Lung (tissue), 12 donors: ENCODE measurements around the gene FAM161B. TPM values are rescaled to one million over a fixed set of nuclear protein-coding genes. Genes with fewer than 3 reads are reported as not detected.
A peak's percentile ranks its signal among the peaks of the same experiment; 100 is the strongest.
"Not testable (repeated sequence)": the region's sequence is repeated elsewhere in the genome, so short reads cannot be mapped to it uniquely, and the experiment has no call there.

Source experiments
- ATAC-seq: fragments of 200-7000 bp; cut with Tn5 transposase; one replicate; pipeline ENCODE4 v1.9.1; 2020; ENCODE audit warnings: moderate number of reproducible peaks; ENCODE audit not compliant: insufficient read depth, low FRiP score
- DNase-seq, 3 donors: peaks; one replicate each; pipeline ENCODE4 v3.0.0-alpha.2; 2013 to 2017
- H3K27ac ChIP-seq, 2 donors: one replicate each; pipeline ENCODE4 v1.5.1; 2013; ENCODE audit warnings: mild to moderate bottlenecking in 2 of 2, moderate library complexity in 2 of 2, control low read depth in 1 of 2, inconsistent platforms in 1 of 2, low read depth in 1 of 2, low read length in 1 of 2
- H3K27me3 ChIP-seq, 3 donors: one replicate each; pipeline ENCODE4 v1.5.1; 2013; ENCODE audit warnings: low read length in 2 of 3; ENCODE audit not compliant: control insufficient read depth in 3 of 3, insufficient read depth in 3 of 3
- H3K36me3 ChIP-seq, 4 donors: one replicate each; pipeline ENCODE4 v1.5.1; 2013; ENCODE audit warnings: low read length in 4 of 4, mild to moderate bottlenecking in 1 of 4, moderate library complexity in 1 of 4; ENCODE audit not compliant: control insufficient read depth in 4 of 4, insufficient read depth in 4 of 4
- H3K4me1 ChIP-seq, 5 donors: one replicate each; pipeline ENCODE4 v1.5.1; 2013; ENCODE audit warnings: low read length in 5 of 5, mild to moderate bottlenecking in 2 of 5, moderate library complexity in 1 of 5; ENCODE audit not compliant: control insufficient read depth in 5 of 5, insufficient read depth in 5 of 5
- H3K4me3 ChIP-seq: one replicate; pipeline ENCODE4 v1.5.1; 2013; ENCODE audit warnings: mild to moderate bottlenecking, control low read depth, moderate library complexity
- H3K9ac ChIP-seq, 2 donors: one replicate each; pipeline ENCODE4 v1.5.1; 2013; ENCODE audit warnings: low read length in 2 of 2, control low read depth in 1 of 2; ENCODE audit not compliant: insufficient read depth in 1 of 2
- H3K9me3 ChIP-seq, 4 donors: one replicate each; pipeline ENCODE4 v1.5.1; 2013; ENCODE audit warnings: low read length in 3 of 4, mild to moderate bottlenecking in 1 of 4, moderate library complexity in 1 of 4; ENCODE audit not compliant: control insufficient read depth in 4 of 4, insufficient read depth in 3 of 4
- WGBS, 2 donors: extraction: QIAGEN DNeasy Blood & Tissue Kit; methylation state at CpG; one replicate each; pipeline ENCODE4 v1.1.7; 2013; 5-methylcytosine and 5-hydroxymethylcytosine counted together
- polyA plus RNA-seq, 2 donors: library from polyadenylated mRNA; stranded (reverse); fragments of 200-250 nt; gene quantifications; one replicate each; pipeline ENCODE4 v1.2.1, GENCODE V29; 2013
- total RNA-seq, 2 donors: library from RNA; depleted of rRNA in 1 of 2; stranded (reverse); fragments of >200 nt in 1 of 2; gene quantifications; one replicate each; pipeline ENCODE4 v1.2.1, GENCODE V29; 2014 to 2021
- TF ChIP-seq, protein P1 (sequence below): IDR thresholded peaks from 2 replicates; pipeline ENCODE4 v1.5.1; 2012; ENCODE audit warnings: mild to moderate bottlenecking; ENCODE audit errors: control extremely low read depth, extremely low read depth
- donor health status: control.
- donor health status: control.
- donor health status: Bipolar disorder and iron deficiency.
- donor health status: healthy.
- donor health status: DM: yes; HTN: yes; CAD: no.

Gene FAM161B
- total and polyA plus RNA-seq, 4 donors, result 1.9 to 9.7 (median 3.4) TPM

DNA sequence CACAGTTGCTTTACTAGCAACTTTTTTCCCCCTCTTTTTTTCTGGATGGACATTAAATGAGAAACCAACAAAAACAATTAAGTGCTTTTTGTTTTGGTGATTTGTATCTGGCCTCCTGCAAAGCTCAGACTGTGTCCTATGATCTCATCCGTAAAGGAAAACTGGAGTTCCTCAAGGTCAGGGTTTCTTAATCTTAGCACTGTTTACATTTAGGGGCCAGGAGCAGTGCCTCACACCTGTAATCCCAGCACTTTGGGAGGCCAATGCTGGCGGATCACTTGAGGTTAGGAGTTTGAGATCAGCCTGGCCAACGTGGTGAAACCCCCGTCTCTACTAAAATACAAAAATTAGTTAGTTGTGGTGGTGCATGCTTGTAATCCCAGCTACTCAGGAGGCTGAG, 41.2 kb upstream of the FAM161B start:
- WGBS, 2 donors, result 72 to 75% methylated on average over 4 of the region's 4 CpGs
- Histone ChIP-seq H3K9ac (no peak overlapping the region), H3K9me3 (no peaks in the 10 kb centered on the region), H3K27ac (no peak overlapping the region), H3K27me3 (no peaks in the 10 kb centered on the region), H3K4me1 (no peaks in the 10 kb centered on the region), H3K36me3 (peaks cover 0 to 16% (median 5%) of the 10 kb centered on the region in 4 donors), H3K4me3 (no peak overlapping the region)
- TF ChIP-seq, protein P1, sequence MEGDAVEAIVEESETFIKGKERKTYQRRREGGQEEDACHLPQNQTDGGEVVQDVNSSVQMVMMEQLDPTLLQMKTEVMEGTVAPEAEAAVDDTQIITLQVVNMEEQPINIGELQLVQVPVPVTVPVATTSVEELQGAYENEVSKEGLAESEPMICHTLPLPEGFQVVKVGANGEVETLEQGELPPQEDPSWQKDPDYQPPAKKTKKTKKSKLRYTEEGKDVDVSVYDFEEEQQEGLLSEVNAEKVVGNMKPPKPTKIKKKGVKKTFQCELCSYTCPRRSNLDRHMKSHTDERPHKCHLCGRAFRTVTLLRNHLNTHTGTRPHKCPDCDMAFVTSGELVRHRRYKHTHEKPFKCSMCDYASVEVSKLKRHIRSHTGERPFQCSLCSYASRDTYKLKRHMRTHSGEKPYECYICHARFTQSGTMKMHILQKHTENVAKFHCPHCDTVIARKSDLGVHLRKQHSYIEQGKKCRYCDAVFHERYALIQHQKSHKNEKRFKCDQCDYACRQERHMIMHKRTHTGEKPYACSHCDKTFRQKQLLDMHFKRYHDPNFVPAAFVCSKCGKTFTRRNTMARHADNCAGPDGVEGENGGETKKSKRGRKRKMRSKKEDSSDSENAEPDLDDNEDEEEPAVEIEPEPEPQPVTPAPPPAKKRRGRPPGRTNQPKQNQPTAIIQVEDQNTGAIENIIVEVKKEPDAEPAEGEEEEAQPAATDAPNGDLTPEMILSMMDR, result no peak
- ATAC-seq (no peak), DNase-seq (no peak)

DNA sequence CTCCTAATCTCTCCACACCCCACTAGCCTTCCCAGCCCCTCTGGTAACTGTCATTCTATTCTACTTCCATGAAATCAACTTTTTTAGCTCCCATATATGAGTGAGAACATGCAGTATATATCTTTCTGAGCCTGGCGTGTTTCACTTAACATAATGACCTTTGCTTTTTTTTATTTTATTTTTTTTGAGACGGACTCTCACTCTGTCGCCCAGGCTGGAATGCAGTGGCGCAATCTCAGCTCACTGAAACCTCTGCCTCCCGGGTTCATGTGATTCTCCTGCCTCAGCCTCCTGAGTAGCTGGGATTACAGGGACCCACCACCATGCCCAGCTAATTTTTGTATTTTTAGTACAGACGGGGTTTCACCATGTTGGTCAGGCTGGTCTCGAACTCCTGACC, 38.8 kb upstream of the FAM161B start:
- DNase-seq, H3K9ac ChIP-seq, H3K9me3 ChIP-seq, H3K4me3 ChIP-seq, H3K27ac ChIP-seq, ATAC-seq, H3K27me3 ChIP-seq, H3K4me1 ChIP-seq: not testable (repeated sequence)
- H3K36me3 ChIP-seq, result peaks cover 0 to 13% (median 4%) of the 10 kb centered on the region in 4 donors
- 76 to 86% methylated on average over 5 to 6 of the region's 7 CpGs for WGBS, 2 donors

DNA sequence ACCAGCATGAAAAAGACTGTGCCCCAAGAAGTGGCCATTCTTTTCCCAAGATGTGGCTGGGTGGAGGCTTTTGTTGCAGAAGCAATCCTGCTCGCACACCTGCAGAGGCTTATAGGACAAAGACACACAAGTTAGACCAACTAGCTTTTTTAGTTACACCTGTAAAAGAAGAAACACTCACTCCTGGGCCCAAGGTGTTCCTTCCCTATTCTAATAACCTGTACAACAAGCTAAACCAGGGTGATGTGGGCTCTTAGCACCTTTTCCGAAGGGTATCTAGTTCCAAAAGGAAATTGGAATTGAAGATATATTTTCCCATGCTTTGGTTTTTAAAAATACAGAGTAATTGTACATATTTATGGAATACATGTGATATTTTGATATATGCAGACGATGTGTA, 38.2 kb upstream of the FAM161B start:
- ATAC-seq, result no peak
- Histone ChIP-seq H3K9me3 (no peaks in the 10 kb centered on the region), H3K27me3 (no peaks in the 10 kb centered on the region), H3K4me3 (no peak overlapping the region), H3K9ac (no peak overlapping the region), H3K4me1 (no peaks in the 10 kb centered on the region), H3K36me3 (peaks cover 0 to 13% (median 4%) of the 10 kb centered on the region in 4 donors), H3K27ac (no peak overlapping the region)
- DNase-seq, result no peak
- 91 to 97% methylated on average over 3 of the region's 3 CpGs for WGBS, 2 donors
- TF ChIP-seq, protein P1, result no peak

DNA sequence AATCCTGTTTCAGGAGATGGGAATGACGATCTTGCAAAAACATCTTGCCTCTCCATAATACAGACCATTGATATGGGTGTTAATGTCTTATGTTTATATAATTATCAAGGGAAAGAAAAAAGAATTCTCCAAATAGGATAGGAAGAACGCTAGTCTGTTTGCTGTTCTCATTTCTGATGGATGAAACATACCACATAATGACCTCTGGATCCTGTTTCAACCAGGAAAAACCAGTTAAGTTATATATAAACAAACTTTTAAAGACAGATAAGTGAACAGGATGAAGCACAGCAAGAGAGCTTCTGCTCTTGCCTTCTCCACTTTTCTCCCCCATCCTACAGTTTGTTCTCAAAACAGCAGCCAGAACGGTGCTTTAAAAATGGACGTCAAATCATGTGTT, 28.0 kb upstream of the FAM161B start:
- peak in 1 of 3 donors; percentile 1 for DNase-seq
- no peak overlapping the region for H3K9ac ChIP-seq
- ATAC-seq, result no peak
- H3K9me3 ChIP-seq, result peaks cover 0 to 2% (median 0%) of the 10 kb centered on the region in 4 donors
- no peak overlapping the region for H3K4me3 ChIP-seq
- H3K27ac ChIP-seq, result no peak overlapping the region
- whole genome bisulfite sequencing, 2 donors, result 47 to 58% methylated on average over 4 of the region's 4 CpGs
- peaks cover 0 to 12% (median 6%) of the 10 kb centered on the region in 4 donors for H3K36me3 ChIP-seq
- H3K27me3 ChIP-seq, result no peaks in the 10 kb centered on the region
- peaks cover 0 to 7% (median 0%) of the 10 kb centered on the region in 5 donors for H3K4me1 ChIP-seq
- TF ChIP-seq, protein P1, result no peak
